ENCODE data around the gene A1CF.

DNA sequence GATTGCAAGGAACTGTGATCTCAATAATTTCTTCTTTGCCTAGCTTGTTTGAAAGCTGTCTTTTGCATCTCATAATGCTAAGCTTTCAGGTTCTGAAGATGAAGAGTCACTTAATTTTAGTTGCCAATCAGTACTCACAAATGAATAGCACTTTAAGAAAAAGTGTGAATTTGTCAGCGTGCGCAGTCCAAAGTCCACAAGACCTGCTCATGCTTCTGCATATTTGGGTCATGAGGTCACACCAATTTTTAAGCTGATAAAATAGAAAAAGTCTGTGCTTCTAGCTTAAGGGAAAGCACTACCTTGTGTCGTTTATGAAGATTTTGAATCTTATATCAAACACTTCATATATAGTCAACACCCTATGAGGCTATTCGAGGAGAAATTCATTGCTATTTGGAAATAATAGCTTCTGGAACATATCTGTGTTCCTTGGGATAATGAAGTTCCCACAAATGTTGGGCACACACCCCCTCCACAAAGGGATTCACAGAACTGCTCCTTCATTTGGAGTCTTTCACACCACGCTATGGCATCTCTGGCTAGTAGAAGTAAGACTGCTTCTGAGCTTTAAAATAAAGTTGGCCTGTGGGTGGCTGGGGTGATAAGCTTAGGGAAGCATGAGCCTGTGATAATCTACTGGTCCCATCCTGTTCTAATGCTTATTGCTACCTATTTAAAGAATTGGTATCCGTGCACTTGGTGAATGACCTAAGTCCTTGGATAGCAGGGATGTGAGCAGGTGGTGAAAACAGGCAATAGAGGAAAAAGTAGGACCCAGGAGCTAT is 33.3 kb downstream of the A1CF start:
- TF ChIP-seq CTCF (IDR thresholded peaks at IDR 0.05) (no peak), POLR2A (IDR thresholded peaks at IDR 0.05) (no peak)
